ENCODE results near the gene SETD2. TPM values are rescaled to one million over a fixed set of nuclear protein-coding genes. Genes with fewer than 3 reads are reported as not detected.
A peak's percentile ranks its signal among the peaks of the same experiment; 100 is the strongest.

SETD2 gene
- polyA plus RNA-seq, 1 donor = 37.1 TPM

DNA sequence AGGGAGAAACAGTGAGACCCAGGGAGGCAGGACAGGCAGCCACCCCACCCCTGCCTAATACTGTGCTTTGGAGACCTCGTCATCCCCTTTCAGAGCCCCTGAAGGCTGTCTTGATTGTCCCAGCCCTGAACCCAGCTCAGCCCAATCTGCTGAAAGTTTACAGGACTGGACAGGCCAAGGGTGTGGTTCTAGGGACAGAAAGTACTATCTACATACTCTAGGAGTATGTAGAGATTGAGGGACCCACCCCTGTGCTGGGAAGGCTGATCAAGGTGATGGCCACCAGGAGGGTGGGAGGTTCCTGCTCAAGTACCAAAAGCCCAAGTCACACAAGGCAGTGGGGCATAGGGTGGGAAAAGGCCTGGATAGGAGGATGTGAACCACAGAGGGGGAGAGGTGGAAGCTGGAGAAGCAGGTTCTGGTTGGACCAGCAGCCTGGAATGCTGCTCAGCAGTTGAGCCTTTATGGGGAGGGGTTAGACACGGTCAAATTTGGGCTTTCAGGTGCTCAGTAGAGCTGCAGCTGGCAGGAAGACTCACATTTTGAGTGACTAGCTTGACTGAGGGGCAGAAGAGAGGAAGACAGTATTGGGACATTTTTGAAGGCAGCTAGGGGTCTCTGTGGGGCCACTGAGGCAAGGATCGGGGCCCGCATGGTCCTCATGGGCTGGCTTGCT, 177.7 kb downstream of the SETD2 start:
- H3K4me1 ChIP-seq (ENCODE audit: control insufficient read depth, insufficient read depth, low read length) = peaks cover 46% of the 10 kb centered on the region
- no peak overlapping the region for H3K27ac ChIP-seq (ENCODE audit: low read length)

DNA sequence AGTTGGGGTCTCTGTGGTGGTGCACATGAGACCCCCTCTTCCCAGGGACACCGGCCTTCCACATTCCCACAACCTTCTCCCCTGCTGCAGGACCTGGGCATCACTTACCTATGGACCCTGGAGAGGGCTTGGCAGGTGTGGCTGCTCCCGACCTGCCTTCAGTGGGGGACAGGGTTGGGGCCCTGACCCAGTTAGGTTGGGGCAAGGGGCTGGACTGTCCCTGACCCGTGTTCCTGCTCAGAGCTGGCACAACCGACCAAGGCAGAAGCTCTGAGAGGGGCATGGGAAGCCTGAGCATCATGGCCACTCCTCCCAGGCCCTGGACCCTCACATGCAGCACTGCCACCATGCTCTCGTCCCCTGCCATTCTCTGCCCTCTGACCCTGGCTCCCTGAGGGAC, 178.3 kb downstream of the SETD2 start:
- peaks cover 12% of the 10 kb centered on the region for H3K36me3 ChIP-seq (ENCODE audit: control insufficient read depth, insufficient read depth, low read length)
- H3K27me3 ChIP-seq (ENCODE audit: control insufficient read depth, insufficient read depth, low read length) = no peaks in the 10 kb centered on the region
- H3K9me3 ChIP-seq (ENCODE audit: control insufficient read depth, low read depth, low read length) = no peaks in the 10 kb centered on the region
- H3K4me3 ChIP-seq (ENCODE audit: low read length) = no peak overlapping the region
- DNase-seq = no peak
- peaks cover 48% of the 10 kb centered on the region for H3K4me1 ChIP-seq (ENCODE audit: control insufficient read depth, insufficient read depth, low read length)
- WGBS (ENCODE audit: insufficient coverage, low lambda C conversion rate) = no CpG with 5 or more reads among the region's 5 CpGs
- no peak overlapping the region for H3K27ac ChIP-seq (ENCODE audit: low read length)

More for the DNA sequence above, 177.7 kb downstream of the SETD2 start:
- H3K27me3 ChIP-seq (ENCODE audit: control insufficient read depth, insufficient read depth, low read length) = no peaks in the 10 kb centered on the region
- no peaks in the 10 kb centered on the region for H3K9me3 ChIP-seq (ENCODE audit: control insufficient read depth, low read depth, low read length)
- DNase-seq = no peak
- H3K36me3 ChIP-seq (ENCODE audit: control insufficient read depth, insufficient read depth, low read length) = peaks cover 18% of the 10 kb centered on the region
- no CpG with 5 or more reads among the region's 4 CpGs for WGBS (ENCODE audit: insufficient coverage, low lambda C conversion rate)
- H3K4me3 ChIP-seq (ENCODE audit: low read length) = no peak overlapping the region

DNA sequence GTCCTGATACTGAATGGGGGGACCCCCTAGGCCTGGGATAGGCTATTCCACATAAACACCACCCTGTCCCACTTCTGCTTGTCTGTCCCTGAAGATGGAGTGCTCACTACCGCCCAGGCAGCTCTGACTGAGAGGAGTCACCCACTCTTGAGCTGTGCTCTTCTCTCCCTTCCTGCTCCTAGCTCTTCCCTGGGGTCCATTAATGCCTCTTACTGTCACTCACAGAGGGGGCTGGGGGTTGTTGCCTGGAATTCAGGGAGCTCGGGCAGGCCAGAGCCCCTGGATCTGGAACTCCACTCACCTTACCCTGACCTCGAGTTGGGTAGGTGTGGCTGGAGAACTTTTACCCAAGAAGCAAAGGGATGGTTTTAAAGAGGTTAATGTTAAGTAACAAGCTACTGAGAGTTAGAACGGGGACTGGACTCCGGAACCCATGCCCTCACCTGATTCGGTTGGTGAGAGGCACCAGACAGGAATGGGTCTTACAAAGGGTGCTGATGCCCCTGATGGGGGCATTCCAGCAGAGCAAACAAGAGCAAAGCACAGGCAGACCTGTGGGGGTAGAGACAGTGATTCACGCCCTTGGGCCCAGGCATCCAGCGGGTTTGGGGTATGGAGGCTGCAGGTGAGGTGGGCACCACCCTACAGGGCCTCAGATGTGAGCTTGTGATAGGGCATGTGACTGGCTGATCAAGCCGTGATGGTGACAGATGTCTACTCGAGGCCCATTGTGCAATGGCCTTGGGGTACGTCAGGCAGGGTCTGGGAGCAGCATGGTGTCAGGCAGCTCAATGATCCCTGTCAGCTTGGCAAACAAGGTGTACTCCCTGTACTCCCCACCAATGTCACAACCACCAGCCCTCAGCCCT, 179.1 kb downstream of the SETD2 start:
- Histone ChIP-seq H3K36me3 (ENCODE audit: control insufficient read depth, insufficient read depth, low read length) (peaks cover 9% of the 10 kb centered on the region), H3K27ac (ENCODE audit: low read length) (no peak overlapping the region)
- WGBS (ENCODE audit: insufficient coverage, low lambda C conversion rate) = no CpG with 5 or more reads among the region's 11 CpGs

DNA sequence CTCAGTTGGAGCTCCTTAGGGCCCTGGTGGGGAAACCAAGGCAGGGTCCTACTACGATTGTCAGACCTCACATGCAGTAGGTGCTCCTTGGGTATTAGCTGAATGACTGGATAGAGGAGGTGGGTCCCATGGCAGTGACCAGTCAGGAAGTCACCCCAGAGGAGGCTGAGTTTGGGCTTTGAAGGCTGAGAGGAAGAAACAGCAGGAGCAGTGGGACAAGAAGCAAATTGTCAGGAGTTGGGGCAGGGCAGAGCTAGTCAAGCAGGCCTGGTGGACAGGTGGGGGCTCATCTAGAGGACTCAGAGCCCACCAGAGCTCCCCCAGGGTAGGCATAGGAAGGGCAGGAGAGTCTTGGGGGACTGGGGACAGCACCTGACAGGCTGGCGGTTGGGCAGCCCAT, 181.4 kb downstream of the SETD2 start:
- peak overlapping the region; percentile 18 for H3K27ac ChIP-seq (ENCODE audit: low read length)
- WGBS (ENCODE audit: insufficient coverage, low lambda C conversion rate) = no CpG with 5 or more reads among the region's 2 CpGs
- peaks cover 58% of the 10 kb centered on the region for H3K4me1 ChIP-seq (ENCODE audit: control insufficient read depth, insufficient read depth, low read length)
- H3K9me3 ChIP-seq (ENCODE audit: control insufficient read depth, low read depth, low read length) = no peaks in the 10 kb centered on the region
- no peaks in the 10 kb centered on the region for H3K36me3 ChIP-seq (ENCODE audit: control insufficient read depth, insufficient read depth, low read length)
- H3K4me3 ChIP-seq (ENCODE audit: low read length) = no peak overlapping the region
- H3K27me3 ChIP-seq (ENCODE audit: control insufficient read depth, insufficient read depth, low read length) = no peaks in the 10 kb centered on the region
- DNase-seq = no peak

More for the DNA sequence above, 179.1 kb downstream of the SETD2 start:
- DNase-seq = no peak
- Histone ChIP-seq H3K27me3 (ENCODE audit: control insufficient read depth, insufficient read depth, low read length) (no peaks in the 10 kb centered on the region), H3K4me1 (ENCODE audit: control insufficient read depth, insufficient read depth, low read length) (peaks cover 48% of the 10 kb centered on the region), H3K4me3 (ENCODE audit: low read length) (no peak overlapping the region), H3K9me3 (ENCODE audit: control insufficient read depth, low read depth, low read length) (no peaks in the 10 kb centered on the region)

DNA sequence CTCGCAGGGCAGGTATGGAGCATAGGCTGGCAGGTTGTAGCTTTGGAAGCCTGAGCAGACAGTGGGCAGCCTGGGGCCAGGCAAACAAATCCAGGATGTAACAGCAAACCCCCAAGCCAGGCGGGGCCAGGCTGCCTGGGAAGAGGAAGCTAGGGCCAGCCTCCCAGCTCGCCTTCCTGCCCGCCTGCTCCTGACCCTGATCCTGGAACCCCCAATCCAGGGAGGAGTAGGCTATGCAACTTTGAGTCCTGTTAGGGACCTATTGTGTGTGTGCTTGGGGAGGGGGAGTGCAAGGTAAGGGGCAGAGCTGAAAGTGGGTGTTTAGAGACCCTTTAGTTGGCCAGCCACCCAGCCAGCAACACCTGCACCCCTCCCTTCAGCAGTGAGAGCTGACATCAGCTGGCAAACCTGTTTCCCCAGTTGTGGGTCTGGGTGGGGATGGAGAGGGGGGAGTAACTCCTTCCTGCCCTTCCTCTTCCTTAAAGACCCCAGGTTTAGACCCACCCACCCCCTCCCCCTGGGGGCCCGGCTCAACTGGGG, 181.9 kb downstream of the SETD2 start:
- no peak overlapping the region for H3K4me3 ChIP-seq (ENCODE audit: low read length)
- peak in 1 of 2 donors; percentile 72 for DNase-seq
- H3K4me1 ChIP-seq (ENCODE audit: control insufficient read depth, insufficient read depth, low read length) = peaks cover 56% of the 10 kb centered on the region
- no CpG with 5 or more reads among the region's 5 CpGs for WGBS (ENCODE audit: insufficient coverage, low lambda C conversion rate)
- no peaks in the 10 kb centered on the region for H3K9me3 ChIP-seq (ENCODE audit: control insufficient read depth, low read depth, low read length)
- no peaks in the 10 kb centered on the region for H3K27me3 ChIP-seq (ENCODE audit: control insufficient read depth, insufficient read depth, low read length)
- H3K27ac ChIP-seq (ENCODE audit: low read length) = peak overlapping the region; percentile 66
- H3K36me3 ChIP-seq (ENCODE audit: control insufficient read depth, insufficient read depth, low read length) = no peaks in the 10 kb centered on the region

DNA sequence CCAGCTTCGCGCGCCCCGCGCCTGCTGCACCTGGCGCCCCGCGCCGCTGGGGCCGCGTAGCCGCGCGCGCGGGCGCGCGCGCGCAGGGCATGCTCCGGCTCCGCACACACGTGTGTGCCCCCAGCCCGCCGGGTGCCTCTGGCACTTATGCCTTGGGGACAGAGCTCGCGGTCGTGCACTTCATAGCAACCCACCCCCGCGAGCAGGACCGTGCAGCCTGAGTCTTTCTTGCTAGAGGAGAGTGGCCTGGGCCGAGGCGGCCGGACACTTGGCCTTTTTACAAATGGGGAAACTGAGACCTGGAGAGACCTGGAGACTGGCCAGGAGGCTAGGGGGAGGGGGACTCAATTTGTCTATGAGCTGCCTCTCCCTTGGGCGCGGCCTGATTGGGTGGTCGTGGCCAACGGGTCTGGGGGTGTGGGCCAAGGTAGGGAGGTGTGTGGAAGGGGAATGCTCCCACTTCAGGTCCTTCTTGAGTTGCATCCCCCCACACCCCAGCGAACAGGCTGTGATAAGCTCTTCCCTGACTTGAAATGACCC, 183.9 kb downstream of the SETD2 start:
- WGBS (ENCODE audit: insufficient coverage, low lambda C conversion rate) = no CpG with 5 or more reads among the region's 40 CpGs
- DNase-seq = no peak
- peaks cover 45% of the 10 kb centered on the region for H3K4me1 ChIP-seq (ENCODE audit: control insufficient read depth, insufficient read depth, low read length)

DNA sequence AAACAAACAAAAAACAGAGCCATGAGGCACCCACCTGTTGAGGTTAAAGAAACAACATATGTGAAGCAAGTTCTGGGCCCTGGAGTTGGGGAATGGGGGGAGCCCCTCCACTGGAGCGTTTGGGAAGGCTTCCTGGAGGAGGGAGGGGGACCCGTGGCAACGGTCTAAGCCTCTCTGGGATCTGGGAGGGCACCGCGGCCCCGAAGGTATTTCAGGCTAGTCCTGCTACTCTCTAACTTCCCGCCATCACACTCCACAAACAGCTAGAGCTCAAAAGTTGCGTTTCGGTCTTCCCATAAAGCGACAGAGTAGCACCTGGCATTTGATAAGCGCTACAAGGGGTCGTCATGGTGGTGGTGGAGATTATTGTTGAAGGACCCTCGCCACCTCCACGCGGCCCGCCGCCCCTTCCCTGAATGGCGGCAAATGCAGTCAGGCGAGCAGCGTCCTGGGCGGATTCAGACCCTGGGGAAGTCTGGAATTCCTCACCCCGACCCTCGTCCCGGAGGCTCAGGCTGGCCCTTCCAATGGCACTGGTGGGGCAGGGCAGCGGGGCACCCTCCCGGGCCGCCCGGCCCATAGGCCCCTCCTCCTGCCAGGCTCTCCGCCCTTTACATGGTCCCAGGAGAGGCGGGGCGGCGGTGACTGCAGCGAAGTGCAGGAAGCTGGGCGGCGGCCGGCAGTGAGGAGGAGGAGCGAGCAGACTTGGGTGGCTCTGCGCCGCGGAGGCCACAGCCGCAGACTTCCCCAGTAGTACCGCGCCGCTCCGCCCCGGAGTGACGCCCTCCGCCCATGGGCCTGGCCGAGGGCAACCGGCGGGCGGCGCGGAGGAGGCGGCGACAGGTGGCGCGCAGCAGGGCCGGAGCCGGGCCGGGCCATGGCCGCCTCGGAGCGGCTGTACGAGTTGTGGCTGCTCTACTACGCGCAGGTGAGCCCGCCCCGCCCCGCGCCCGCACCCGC, 184.6 kb downstream of the SETD2 start, which contains the start of gene NBEAL2:
Gene NBEAL2, plus strand, starts transcription at position 682 of the 960 bp plus-strand sequence. Its CDS starts 196 bp downstream, at position 878.
- H3K27ac ChIP-seq (ENCODE audit: low read length) = peak within 1 kb of the TSS; percentile 74
- H3K27me3 ChIP-seq (ENCODE audit: control insufficient read depth, insufficient read depth, low read length) = no peaks in the 10 kb centered on the region
- peak; percentile 94 to 98 for DNase-seq
- peak within 1 kb of the TSS; percentile 71 for H3K4me3 ChIP-seq (ENCODE audit: low read length)
- H3K9me3 ChIP-seq (ENCODE audit: control insufficient read depth, low read depth, low read length) = no peaks in the 10 kb centered on the region
- peaks cover 48% of the 10 kb centered on the region for H3K4me1 ChIP-seq (ENCODE audit: control insufficient read depth, insufficient read depth, low read length)
- no peaks in the 10 kb centered on the region for H3K36me3 ChIP-seq (ENCODE audit: control insufficient read depth, insufficient read depth, low read length)
- WGBS (ENCODE audit: insufficient coverage, low lambda C conversion rate) = no CpG with 5 or more reads among the region's 73 CpGs

More for the DNA sequence above, 183.9 kb downstream of the SETD2 start:
- no peaks in the 10 kb centered on the region for H3K27me3 ChIP-seq (ENCODE audit: control insufficient read depth, insufficient read depth, low read length)
- no peaks in the 10 kb centered on the region for H3K36me3 ChIP-seq (ENCODE audit: control insufficient read depth, insufficient read depth, low read length)
- no peaks in the 10 kb centered on the region for H3K9me3 ChIP-seq (ENCODE audit: control insufficient read depth, low read depth, low read length)
- H3K27ac ChIP-seq (ENCODE audit: low read length) = peak overlapping the region; percentile 30
- peak overlapping the region; percentile 71 for H3K4me3 ChIP-seq (ENCODE audit: low read length)

DNA sequence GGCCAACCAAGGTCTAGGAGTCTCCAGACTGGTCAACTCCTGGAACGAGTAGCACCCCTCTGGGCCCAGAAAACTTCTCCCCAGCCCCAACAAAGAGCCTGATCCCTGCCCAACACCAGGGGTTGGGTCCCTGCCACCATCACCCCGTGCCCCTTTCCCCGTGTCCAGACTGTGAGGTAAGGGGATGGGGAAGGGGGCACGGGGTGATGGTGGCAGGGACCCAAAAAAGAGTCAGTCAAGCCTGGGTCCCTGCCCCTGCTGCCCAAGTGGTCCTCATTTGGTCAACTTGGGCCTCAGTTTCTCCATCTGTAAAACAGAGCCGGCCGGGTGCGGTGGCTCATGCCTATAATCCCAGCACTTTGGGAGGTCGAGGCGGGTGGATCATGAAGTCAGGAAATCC, 185.5 kb downstream of the SETD2 start:
- H3K4me1 ChIP-seq (ENCODE audit: control insufficient read depth, insufficient read depth, low read length) = peaks cover 49% of the 10 kb centered on the region
- no peak for DNase-seq
- H3K27me3 ChIP-seq (ENCODE audit: control insufficient read depth, insufficient read depth, low read length) = no peaks in the 10 kb centered on the region
- H3K36me3 ChIP-seq (ENCODE audit: control insufficient read depth, insufficient read depth, low read length) = no peaks in the 10 kb centered on the region
- H3K4me3 ChIP-seq (ENCODE audit: low read length) = no peak overlapping the region
- no peaks in the 10 kb centered on the region for H3K9me3 ChIP-seq (ENCODE audit: control insufficient read depth, low read depth, low read length)
- no peak overlapping the region for H3K27ac ChIP-seq (ENCODE audit: low read length)
- WGBS (ENCODE audit: insufficient coverage, low lambda C conversion rate) = no CpG with 5 or more reads among the region's 9 CpGs

DNA sequence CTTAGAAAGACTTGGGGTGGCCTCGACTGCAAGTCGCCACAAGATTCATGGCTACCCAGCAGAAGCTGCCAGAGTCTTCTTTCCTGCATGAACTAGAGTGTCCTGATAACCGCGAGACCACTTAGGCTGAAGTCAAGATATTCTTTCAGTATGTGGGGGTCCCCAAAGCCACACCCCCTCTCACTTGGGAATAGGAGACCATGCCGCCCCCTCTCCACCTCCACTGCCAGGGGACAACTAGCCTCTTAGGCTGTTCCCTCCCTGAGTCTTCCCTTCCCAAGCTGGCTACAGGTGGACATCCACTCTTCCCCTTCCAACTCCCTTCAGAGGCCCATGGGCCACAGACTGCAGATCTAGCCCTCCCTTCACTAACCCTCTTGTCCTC, 186.1 kb downstream of the SETD2 start:
- WGBS (ENCODE audit: insufficient coverage, low lambda C conversion rate) = no CpG with 5 or more reads among the region's 5 CpGs
- Histone ChIP-seq H3K27ac (ENCODE audit: low read length) (no peak overlapping the region), H3K4me1 (ENCODE audit: control insufficient read depth, insufficient read depth, low read length) (peaks cover 49% of the 10 kb centered on the region), H3K9me3 (ENCODE audit: control insufficient read depth, low read depth, low read length) (no peaks in the 10 kb centered on the region), H3K36me3 (ENCODE audit: control insufficient read depth, insufficient read depth, low read length) (no peaks in the 10 kb centered on the region), H3K4me3 (ENCODE audit: low read length) (no peak overlapping the region), H3K27me3 (ENCODE audit: control insufficient read depth, insufficient read depth, low read length) (no peaks in the 10 kb centered on the region)
- no peak for DNase-seq

Measured in large intestine (tissue), 3 donors.